GM21825 (cell line): ENCODE measurements around the gene ZNF414.

Source experiments
- ATAC-seq: cut with Tn5 transposase; IDR thresholded peaks from one replicate; pipeline ENCODE4 v1.9.1; 2021; ENCODE audit warnings: mild to moderate bottlenecking, moderate library complexity; ENCODE audit not compliant: unreplicated experiment

Gene ZNF414

DNA sequence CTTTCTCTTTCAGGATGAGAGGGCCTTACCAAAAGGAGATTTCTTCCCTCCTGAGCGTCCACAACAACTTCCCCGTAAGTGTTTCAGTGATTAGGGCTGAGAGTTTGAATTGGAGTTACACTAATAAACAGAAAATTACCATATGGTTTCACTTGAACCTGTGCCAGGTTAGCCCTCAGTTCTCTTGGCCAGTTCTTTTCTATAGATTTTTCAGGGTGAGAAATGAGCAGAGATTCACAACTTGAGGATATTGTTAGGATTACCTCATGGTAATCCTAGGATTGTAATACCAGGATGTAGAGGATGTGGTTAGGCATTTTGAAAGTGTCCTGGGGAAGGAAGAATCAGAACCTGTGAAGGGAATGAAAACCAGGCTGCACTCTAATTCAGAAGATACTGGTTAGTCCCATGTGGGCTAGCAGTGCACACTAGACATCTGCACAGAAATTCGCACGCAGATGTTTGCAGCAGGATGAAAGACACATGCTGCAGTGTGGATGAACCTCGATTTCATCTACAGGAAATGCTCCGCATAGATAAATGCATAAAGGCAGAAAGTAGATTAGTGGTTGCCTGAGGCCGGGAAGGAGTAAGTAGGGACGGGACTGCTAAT is 45.1 kb downstream of the ZNF414 start:
- ATAC-seq, result no peak

- no peak for ATAC-seq
Observed at GRCh38 chr19:8468124-8468523, 45.8 kb downstream of the ZNF414 start.

- no peak for ATAC-seq
Observed at GRCh38 chr19:8466018-8466417, 47.9 kb downstream of the ZNF414 start.

DNA sequence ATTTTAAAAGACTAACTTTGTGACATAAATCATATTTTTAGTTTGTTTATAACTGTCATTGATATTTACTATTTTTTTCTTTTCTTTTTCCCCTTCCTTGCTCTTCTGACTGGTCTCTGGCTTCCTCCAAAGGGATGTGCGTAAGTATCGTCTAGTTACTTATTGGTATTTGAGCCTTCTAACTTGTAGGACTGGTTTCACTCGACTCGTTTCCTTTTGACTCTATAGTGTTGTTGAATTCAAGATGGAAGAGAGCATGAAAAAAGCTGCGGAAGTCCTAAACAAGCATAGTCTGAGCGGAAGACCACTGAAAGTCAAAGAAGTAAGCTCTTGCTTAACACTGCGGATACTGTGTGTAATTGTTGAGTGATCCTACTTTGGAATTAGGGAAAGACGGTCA is 50.6 kb downstream of the ZNF414 start:
- no peak for ATAC-seq

- no peak for ATAC-seq
Observed at GRCh38 chr19:8462571-8462970, 51.4 kb downstream of the ZNF414 start.

GRCh38 chr19:8461891-8462290 is 52.1 kb downstream of the ZNF414 start:
- ATAC-seq, result no peak

DNA sequence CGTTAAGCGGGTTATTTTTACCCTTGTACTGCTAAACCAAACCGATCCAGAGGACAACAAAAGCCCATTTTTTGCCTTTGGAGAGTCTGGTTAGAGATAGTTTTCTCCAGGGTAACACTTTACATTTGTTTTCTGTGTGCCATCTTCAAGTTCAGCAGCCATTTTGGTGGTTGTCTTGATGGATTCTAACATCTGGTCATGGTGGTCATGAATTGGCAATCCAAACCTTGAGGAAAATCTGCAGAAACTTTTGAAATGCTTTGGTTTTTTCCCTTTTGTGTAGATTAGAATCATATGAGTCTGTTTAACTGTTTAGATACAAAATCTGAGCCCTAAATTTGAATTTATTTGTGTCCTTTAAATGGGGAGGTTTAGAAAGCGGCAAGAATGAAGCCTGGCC is 52.6 kb downstream of the ZNF414 start:
- ATAC-seq, result no peak

DNA sequence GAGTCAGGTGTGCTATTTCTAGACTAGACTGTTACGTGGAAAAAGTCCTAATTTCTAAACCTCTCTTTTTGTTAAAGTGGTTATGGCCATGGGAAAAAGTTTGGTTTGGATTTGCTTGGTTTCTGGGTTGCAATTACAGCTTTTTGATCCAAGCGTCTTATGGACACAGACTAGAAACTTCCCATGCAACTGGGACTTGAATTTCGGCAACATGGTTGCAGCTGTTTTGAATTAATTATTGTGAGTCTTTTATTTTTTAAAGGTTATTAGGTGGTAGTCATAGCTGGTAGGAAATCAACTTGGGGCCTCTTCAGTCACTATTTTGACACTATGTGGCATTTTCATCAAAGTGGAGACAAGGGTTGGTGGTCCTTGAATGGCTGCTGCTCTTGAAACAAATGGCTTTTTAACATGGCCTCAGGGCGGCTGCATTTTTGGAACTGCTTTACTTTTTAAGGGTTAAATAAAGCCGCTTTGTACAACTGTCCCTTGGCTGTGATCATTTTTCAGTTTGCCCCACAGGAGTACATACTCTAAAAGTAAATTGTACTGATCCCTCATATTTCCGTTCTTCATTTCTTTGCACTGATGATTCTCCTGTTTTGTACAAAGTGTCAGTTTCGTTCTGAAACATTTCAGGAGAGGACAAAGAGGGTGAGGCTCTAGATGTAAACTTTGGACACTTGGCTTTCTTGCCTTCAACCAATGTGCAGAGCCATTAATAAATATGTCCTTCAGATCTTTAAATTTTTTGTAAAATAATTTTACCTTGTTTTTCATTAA is 53.3 kb downstream of the ZNF414 start:
- ATAC-seq, result no peak
